GM12875 (cell line): Measurements from ENCODE around the gene TMX2.

Experiments used
- H3K4me3 ChIP-seq: one replicate; pipeline ENCODE4 v1.5.1; 2011; ENCODE audit warnings: low read depth, low read length, control low read depth
- CTCF ChIP-seq: IDR thresholded peaks from 2 replicates; pipeline ENCODE4 v1.5.1; 2011; ENCODE audit warnings: low read depth, mild to moderate bottlenecking, control low read depth, inconsistent platforms, low read length, moderate library complexity, borderline replicate concordance; ENCODE audit not compliant: insufficient read depth

TMX2 gene

GRCh38 chr11:57776577-57777210 is 64.3 kb downstream of the TMX2 start:
- H3K4me3 ChIP-seq: no peak overlapping the region
- TF ChIP-seq CTCF: no peak

- no peak overlapping the region for H3K4me3 ChIP-seq
- TF ChIP-seq CTCF: no peak
Observed at GRCh38 chr11:57777969-57778317, 65.5 kb downstream of the TMX2 start.

DNA sequence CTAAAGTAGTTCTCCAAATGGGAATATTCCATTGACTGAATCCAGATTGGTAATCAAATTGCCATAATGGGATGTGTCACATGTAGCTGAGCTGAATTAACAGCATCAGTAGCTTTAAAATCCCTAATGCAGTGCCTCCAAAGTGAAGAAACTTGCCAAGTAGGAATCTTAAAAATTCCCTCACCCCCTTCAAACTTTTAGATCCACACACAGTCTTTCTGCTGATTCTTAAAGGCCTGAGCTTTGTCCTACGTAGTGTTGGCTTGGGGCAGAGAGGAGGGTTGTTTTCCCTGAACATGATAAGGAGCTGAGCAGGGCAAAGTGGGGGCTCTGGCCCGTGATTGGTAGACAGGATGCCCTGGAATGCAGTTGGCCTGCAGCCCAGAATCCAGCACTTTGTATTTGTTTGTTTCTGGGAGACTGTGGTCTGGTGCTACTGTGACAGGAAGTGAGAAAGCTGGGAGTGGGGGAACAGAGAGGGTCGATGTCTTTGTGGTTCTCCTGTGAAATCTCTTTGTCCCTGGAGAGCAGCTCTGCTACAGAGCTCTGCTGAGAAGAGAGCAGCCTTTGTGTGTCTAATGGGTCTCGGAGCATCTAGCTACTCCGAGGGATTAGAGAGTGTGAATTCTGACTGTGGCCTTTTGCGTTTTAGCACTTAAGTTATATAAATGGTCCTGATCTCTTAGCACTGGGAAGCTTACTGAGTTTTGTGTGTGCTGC is 66.1 kb downstream of the TMX2 start:
- no peak overlapping the region for H3K4me3 ChIP-seq
- no peak for TF ChIP-seq CTCF

- TF ChIP-seq CTCF: no peak
- H3K4me3 ChIP-seq: no peak overlapping the region
Observed at GRCh38 chr11:57779276-57779675, 66.9 kb downstream of the TMX2 start.

DNA sequence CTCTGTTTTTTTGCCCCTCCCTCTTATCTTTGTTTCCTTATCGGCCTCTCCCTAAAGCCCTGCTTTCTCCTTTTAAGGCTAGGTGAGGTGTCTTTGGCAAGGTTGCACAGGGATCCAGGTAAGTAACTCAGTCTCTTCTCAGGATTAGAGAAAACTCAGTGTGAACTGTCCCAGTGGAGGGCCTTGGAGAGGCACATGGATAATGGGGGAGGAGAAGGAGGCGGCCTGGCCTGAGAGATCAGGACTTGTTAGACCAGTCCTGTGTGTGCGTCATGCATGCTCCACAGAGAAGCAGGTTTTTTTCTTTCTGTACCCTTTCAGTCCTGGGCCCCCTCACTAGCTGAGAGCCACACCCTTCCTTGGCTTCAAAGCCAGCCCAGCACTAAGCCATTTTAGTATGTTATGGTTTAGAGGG is 69.1 kb downstream of the TMX2 start:
- H3K4me3 ChIP-seq: no peak overlapping the region
- TF ChIP-seq CTCF: no peak

DNA sequence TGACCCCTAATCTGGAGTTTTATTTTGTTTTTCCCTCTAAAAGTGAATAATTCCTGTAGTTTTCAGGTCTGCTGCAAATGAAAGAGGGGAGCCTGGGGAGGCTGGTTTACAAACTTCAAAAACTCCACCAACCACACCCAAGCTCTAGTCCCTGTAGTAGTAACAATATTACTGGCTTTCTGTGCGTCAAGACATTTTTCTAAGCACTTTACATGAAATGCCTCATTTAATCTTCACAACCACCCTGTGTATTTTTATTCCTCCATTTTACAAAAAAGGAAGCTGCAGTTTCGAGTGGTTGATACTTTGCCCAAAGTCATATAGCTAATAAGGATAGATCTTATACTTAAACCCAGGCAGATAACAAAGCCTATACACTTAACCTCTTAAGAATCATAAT is 72.7 kb downstream of the TMX2 start:
- H3K4me3 ChIP-seq: no peak overlapping the region
- no peak for TF ChIP-seq CTCF

- TF ChIP-seq CTCF: no peak
- H3K4me3 ChIP-seq: no peak overlapping the region
Observed at GRCh38 chr11:57786436-57786835, 74.0 kb downstream of the TMX2 start.
